GM12878 (cell line): ENCODE data around the gene GOLGA8K. TPM values are rescaled to one million over a fixed set of nuclear protein-coding genes. Genes with fewer than 3 reads are reported as not detected.
"Not testable (repeated sequence)": the region's sequence is repeated elsewhere in the genome, so short reads cannot be mapped to it uniquely, and the experiment has no call there.

Experiments
- ATAC-seq: fragments of 200-7000 bp; cut with Tn5 transposase; 3 replicates; pipeline ENCODE4 v1.9.1; 2020; ENCODE audit warnings: mild to moderate bottlenecking, moderate library complexity
- Bru-seq: library from RNA; stranded (reverse); fragments of 400-500 nt; gene quantifications from one replicate; lab custom pipeline; 2021; lab: Mats Ljungman, UMichigan
- BruChase-seq, 2 experiments: library from RNA; stranded (reverse); fragments of 400-500 nt; gene quantifications; one replicate each; lab custom pipeline; 2021; lab: Mats Ljungman, UMichigan
- BruUV-seq: library from RNA; stranded (reverse); fragments of 400-500 nt; replicated peaks from 2 replicates; lab custom pipeline; 2021; lab: Mats Ljungman, UMichigan
- CTCF ChIA-PET: fragments of 300-600 bp; sonication (Branson Sonifier 250); formaldehyde crosslinking; extraction: SDS; loops from one replicate; lab custom pipeline; 2021; ENCODE audit warnings: inconsistent platforms; lab: Yijun Ruan, JAX
- POLR2A ChIA-PET: fragments of 350-600 bp; formaldehyde crosslinking; extraction: SDS; loops from one replicate; lab custom pipeline; 2021; ENCODE audit warnings: inconsistent platforms; lab: Charles Lee
- RAD21 ChIA-PET: fragments of 300-600 bp; sonication (Branson Sonifier 250); formaldehyde crosslinking; loops from one replicate; lab custom pipeline; 2023; ENCODE audit warnings: antibody characterized with exemption; ENCODE audit not compliant: unreplicated experiment; lab: Charles Lee
- SMC1A ChIA-PET: fragments of 300-600 bp; sonication (Branson Sonifier 250); formaldehyde crosslinking; loops from one replicate; lab custom pipeline; 2023; ENCODE audit not compliant: unreplicated experiment, uncharacterized antibody; lab: Charles Lee
- DNase-seq: peaks from one replicate; pipeline ENCODE4 v3.0.0-alpha.2; 2011; ENCODE audit warnings: low read depth, low spot score
- FAIRE-seq: peaks from 3 replicates; lab custom pipeline; 2011; peaks lifted over from hg19 to GRCh38; lab: Jason Lieb, UNC
- H2AFZ ChIP-seq: 2 replicates; pipeline ENCODE4 v1.6.0; 2011; ENCODE audit warnings: low read depth, low read length, control low read depth; ENCODE audit not compliant: control insufficient read depth
- H3K27ac ChIP-seq: 2 replicates; pipeline ENCODE4 v1.5.1; 2011; ENCODE audit warnings: control low read depth; ENCODE audit not compliant: control insufficient read depth, insufficient read depth
- H3K27me3 ChIP-seq, 2 experiments: replicated peaks in 1 of 2; 2 replicates each; pipeline versions ENCODE4 v1.6.0 to v1.6.1; 2011; ENCODE audit warnings: low read length in 1 of 2; ENCODE audit not compliant: control insufficient read depth in 2 of 2, insufficient read depth in 2 of 2
- H3K36me3 ChIP-seq, 2 experiments: 2 replicates each; pipeline ENCODE4 v1.5.1; 2011; ENCODE audit warnings: low read length in 1 of 2; ENCODE audit not compliant: control insufficient read depth in 2 of 2, insufficient read depth in 2 of 2
- H3K4me1 ChIP-seq: 2 replicates; pipeline ENCODE4 v1.6.1; 2011; ENCODE audit warnings: mild to moderate bottlenecking, low read length, moderate library complexity, mixed read lengths; ENCODE audit not compliant: control insufficient read depth, insufficient read depth
- H3K4me2 ChIP-seq: 2 replicates; pipeline ENCODE4 v1.6.0; 2011; ENCODE audit warnings: control low read depth; ENCODE audit not compliant: control insufficient read depth, insufficient read depth
- H3K4me3 ChIP-seq: fragments of 200-600 bp; sonication (generic); 2 replicates; pipeline ENCODE4 v1.5.1; 2016
- H3K79me2 ChIP-seq: 2 replicates; pipeline ENCODE4 v1.6.0; 2011; ENCODE audit warnings: low read length; ENCODE audit not compliant: control insufficient read depth, insufficient read depth
- H3K9ac ChIP-seq: 2 replicates; pipeline ENCODE4 v1.8.0; 2011; ENCODE audit warnings: low read length, control low read depth, mixed read lengths; ENCODE audit not compliant: control insufficient read depth, insufficient read depth
- H3K9me3 ChIP-seq: replicated peaks from 3 replicates; pipeline ENCODE4 v1.5.1; 2011; ENCODE audit warnings: mild to moderate bottlenecking, low read length; ENCODE audit not compliant: control insufficient read depth, insufficient read depth
- H4K20me1 ChIP-seq: 2 replicates; pipeline ENCODE4 v1.6.0; 2011; ENCODE audit not compliant: control insufficient read depth, insufficient read depth
- WGBS: methylation state at CpG from one replicate; pipeline ENCODE4 v1.1.6; 2016; ENCODE audit warnings: low lambda C conversion rate; ENCODE audit not compliant: insufficient replicate concordance, insufficient coverage; ENCODE audit errors: missing lambda C conversion rate; 5-methylcytosine and 5-hydroxymethylcytosine counted together
- in situ Hi-C: fragments of 300-500 bp; cut with MboI; formaldehyde crosslinking; loops from 9 replicates; pipeline ENCODE4 v1.14.3; 2018; ENCODE audit warnings: mixed read lengths
- intact Hi-C: fragments of 100-400 bp; cut with micrococcal nuclease; formaldehyde crosslinking; loops from one replicate; pipeline ENCODE4 v1.14.2; 2022; ENCODE audit not compliant: unreplicated experiment
- long read RNA-seq, 2 experiments: library from polyadenylated mRNA; unstranded; transcript quantifications; one replicate each; pipeline ENCODE4 v2.0.0, GENCODE V29; 2019 to 2020
- polyA minus RNA-seq, 3 experiments: library from RNA; depleted of rRNA, polyadenylated mRNA; stranded (reverse); fragments of >200 nt; gene quantifications; 2 replicates each; pipeline ENCODE4 v1.2.3, GENCODE V29; 2011
- polyA plus RNA-seq, 11 experiments: library from polyadenylated mRNA; depleted of rRNA in 4 of 11; unstranded in 6 of 11; stranded (reverse) in 5 of 11; fragments of >200 nt; fragmentation: Nextera tagmentation in 4 of 11; fragmentation: Illumina TruSeq in 1 of 11; extraction: Ambion mirVana in 4 of 11; extraction: Trizol in 1 of 11; gene quantifications; 1 replicate in 1 of 11; 2 replicates in 10 of 11; pipeline versions ENCODE4 v1.2.1 to v1.2.3, GENCODE V29; 2011 to 2016; ENCODE audit warnings: inconsistent platforms in 2 of 11, missing spikeins in 2 of 11, low read depth in 1 of 11
- total RNA-seq, 4 experiments: library from RNA; depleted of rRNA in 3 of 4; stranded (reverse); fragments of >200 nt in 3 of 4; fragmentation: Illumina TruSeq in 1 of 4; extraction: Trizol in 1 of 4; gene quantifications; 2 replicates each; pipeline versions ENCODE4 v1.2.1 to v1.2.3, GENCODE V29; 2013 to 2021

Gene GOLGA8K, protein sequence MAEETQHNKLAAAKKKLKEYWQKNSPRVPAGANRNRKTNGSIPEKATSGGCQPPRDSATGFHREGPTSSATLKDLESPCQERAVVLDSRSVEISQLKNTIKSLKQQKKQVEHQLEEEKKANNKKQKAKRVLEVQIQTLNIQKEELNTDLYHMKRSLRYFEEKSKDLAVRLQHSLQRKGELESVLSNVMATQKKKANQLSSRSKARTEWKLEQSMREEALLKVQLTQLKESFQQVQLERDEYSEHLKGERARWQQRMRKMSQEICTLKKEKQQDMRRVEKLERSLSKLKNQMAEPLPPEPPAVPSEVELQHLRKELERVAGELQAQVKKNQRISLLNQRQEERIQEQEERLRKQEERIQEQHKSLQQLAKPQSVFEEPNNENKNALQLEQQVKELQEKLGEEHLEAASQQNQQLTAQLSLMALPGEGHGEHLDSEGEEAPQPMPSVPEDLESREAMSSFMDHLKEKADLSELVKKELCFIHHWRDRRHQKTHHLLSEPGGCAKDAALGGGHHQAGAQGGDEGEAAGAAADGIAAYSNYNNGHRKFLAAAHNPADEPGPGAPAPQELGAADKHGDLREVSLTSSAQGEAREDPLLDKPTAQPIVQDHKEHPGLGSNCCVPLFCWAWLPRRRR
- 0.29 and 0.49 TPM in 2 replicates for total RNA-seq (2013; cell fraction: nucleolus; rRNA removed)
- total RNA-seq (2014; rRNA removed) = not detected in 2 replicates
- not detected in 2 replicates for total RNA-seq (2014; rRNA removed; fragmentation: Illumina TruSeq; extraction: Trizol)
- total RNA-seq (2021) = not detected in 2 replicates
- polyA plus RNA-seq (2011; ENCODE audit: low read depth) = not detected
- 0.14 TPM in 1 of 2 replicates, not detected in the other for polyA plus RNA-seq (2011; rRNA removed)
- polyA plus RNA-seq (2011; cell fraction: cytosol; rRNA removed) = not detected in 2 replicates
- 0.49 and 0.70 TPM in 2 replicates for polyA plus RNA-seq (2011; cell fraction: nucleus; rRNA removed)
- 0.13 TPM in 1 of 2 replicates, not detected in the other for polyA plus RNA-seq (2012)
- polyA plus RNA-seq (2014; fragmentation: Illumina TruSeq; extraction: Trizol) = not detected in 2 replicates
- polyA plus RNA-seq (2014; fragmentation: Nextera tagmentation; extraction: Ambion mirVana) = not detected
- 0.15 TPM in 1 of 2 replicates, not detected in the other for polyA plus RNA-seq (2014; rRNA removed)
- polyA plus RNA-seq (2016; fragmentation: Nextera tagmentation; extraction: Ambion mirVana) = not detected
- polyA minus RNA-seq (2011; rRNA and poly(A)+ RNA removed) = 0.26 and 0.44 TPM in 2 replicates
- polyA minus RNA-seq (2011; cell fraction: cytosol; rRNA and poly(A)+ RNA removed) = not detected in 2 replicates
- 0.24 TPM in 1 of 2 replicates, not detected in the other for polyA minus RNA-seq (2011; cell fraction: nucleus; rRNA and poly(A)+ RNA removed)
- not detected for Bru-seq, nascent RNA
- percentile 1 among the genes with signal in this experiment for BruChase-seq, experiment 1, labeled RNA remaining after a 6-hour chase
- percentile 9 among the genes with signal in this experiment for BruChase-seq, experiment 2, labeled RNA remaining after a 2-hour chase
- long read RNA-seq, experiment 1 = 0 reads
- long read RNA-seq, experiment 2 = 0 reads

DNA sequence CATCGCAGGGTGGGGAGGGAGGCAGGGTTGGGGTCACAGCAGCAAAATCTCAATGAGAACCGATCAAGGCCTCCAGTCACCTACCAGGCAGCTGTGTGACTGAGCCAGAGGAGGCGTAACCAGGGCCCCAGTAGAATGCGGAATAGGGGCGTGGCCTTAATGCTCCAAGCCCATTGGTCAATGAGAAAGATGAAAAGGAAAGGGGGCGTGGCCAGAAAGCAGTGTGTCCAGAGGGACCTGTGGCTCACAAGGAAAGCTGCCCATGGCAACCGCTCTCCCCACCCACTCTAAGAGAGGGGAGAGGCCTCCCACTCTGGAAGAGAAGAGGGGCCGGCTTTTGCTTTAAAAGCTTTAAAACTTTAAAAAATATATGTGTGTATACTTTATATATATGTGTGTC, at the start of gene GOLGA8K:
GOLGA8K (minus strand) TSS at position 101 of the 400 bp plus-strand sequence; CDS start at position 3, 98 bp downstream.
- not testable (repeated sequence) for ATAC-seq

DNA sequence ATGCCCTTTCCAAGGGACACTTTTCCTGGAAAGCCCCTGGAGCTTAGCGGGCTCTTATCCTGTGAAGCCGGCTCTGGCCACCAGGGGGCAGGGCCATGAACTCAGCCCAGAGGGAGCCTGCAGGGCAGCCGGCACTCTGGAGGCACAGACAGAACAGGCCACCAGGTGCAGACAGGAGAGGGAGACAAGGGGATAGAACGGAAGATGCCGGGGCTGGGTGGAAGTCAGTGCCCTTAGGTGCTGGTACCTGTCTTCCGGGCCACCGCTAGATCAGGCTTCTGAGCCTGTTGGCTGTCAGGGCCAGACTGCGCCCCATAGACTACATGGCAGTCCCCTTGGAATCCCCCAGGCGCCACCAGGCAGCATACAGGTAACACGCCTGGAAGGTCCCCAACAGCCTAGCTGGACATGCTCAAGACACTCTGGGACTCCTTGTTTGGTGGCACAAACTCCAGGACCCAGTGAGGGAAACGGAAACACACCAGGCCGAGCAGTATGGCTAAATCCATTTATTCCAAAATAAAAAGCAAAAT, 37.4 kb upstream of the GOLGA8K start:
- CTCF ChIA-PET, H3K4me1 ChIP-seq, H3K27ac ChIP-seq, H2AFZ ChIP-seq, H3K4me2 ChIP-seq, H3K9ac ChIP-seq, DNase-seq, H4K20me1 ChIP-seq, H3K36me3 ChIP-seq, in situ Hi-C loops, H3K4me3 ChIP-seq, RAD21 ChIA-PET, SMC1A ChIA-PET, BruUV-seq, FAIRE-seq, POLR2A ChIA-PET, H3K79me2 ChIP-seq, intact Hi-C loops, H3K27me3 ChIP-seq, H3K9me3 ChIP-seq: not testable (repeated sequence)
- WGBS = no CpG with 5 or more reads among the region's 12 CpGs
- ATAC-seq = peak; percentile 66

More for the DNA sequence above, at the start of gene GOLGA8K:
- H4K20me1 ChIP-seq, H3K4me3 ChIP-seq, H3K9me3 ChIP-seq, DNase-seq, H3K4me1 ChIP-seq, BruUV-seq, H3K9ac ChIP-seq, H3K36me3 ChIP-seq, POLR2A ChIA-PET, CTCF ChIA-PET, H2AFZ ChIP-seq, FAIRE-seq, SMC1A ChIA-PET, in situ Hi-C loops, H3K4me2 ChIP-seq, H3K27me3 ChIP-seq, H3K79me2 ChIP-seq, RAD21 ChIA-PET, intact Hi-C loops, H3K27ac ChIP-seq: not testable (repeated sequence)
- WGBS = no CpG with 5 or more reads among the region's 8 CpGs

DNA sequence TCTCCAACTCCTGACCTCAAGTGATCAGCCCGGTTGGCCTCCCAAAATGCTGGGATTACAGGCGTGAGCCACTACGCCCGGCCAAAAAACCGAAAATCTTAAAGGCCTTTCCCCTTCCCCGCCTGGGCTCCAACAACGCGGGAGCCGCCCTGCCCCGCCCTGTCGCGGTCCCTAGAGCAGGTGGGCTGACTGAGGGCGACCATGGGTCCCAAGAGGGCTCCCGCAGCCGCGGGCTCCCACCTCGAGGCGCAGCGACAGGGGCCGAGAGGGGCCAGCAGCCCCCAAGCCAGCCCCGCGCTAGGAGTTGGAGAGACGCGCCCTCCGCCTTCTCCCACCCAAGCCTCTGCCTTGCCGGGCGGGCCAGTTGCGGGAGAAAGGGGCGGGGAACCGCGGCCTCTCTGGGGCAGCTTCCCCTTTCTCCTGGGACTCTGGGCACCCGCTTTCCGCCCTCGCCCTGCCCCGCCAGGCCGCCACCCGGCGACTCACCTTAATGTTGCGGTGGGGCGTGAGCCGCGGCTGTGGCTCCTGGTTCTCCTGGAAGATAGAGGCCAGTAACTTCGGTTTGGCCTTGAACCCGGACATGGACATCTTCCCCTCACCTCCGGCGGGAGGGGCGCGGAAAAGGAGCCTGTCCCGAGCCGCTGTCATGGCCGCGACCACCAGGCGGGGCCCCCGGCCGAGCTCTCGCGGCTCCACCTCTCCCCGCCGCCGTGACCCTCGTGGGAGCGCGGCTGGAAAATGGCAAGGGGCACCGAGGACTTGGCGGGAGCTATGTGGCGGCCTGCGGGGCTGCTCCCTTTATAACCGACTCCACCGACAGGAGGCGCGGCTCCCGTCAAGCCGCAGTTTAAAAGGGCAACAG, 31.2 kb upstream of the GOLGA8K start:
- H3K36me3 ChIP-seq, H3K4me1 ChIP-seq, H3K27ac ChIP-seq, intact Hi-C loops, H3K4me2 ChIP-seq, CTCF ChIA-PET, H4K20me1 ChIP-seq, H3K4me3 ChIP-seq, H3K9me3 ChIP-seq, H3K9ac ChIP-seq, FAIRE-seq, H3K79me2 ChIP-seq, in situ Hi-C loops, RAD21 ChIA-PET, BruUV-seq, SMC1A ChIA-PET, H3K27me3 ChIP-seq, DNase-seq, POLR2A ChIA-PET, H2AFZ ChIP-seq: not testable (repeated sequence)
- ATAC-seq = peak; percentile 90
- no CpG with 5 or more reads among the region's 73 CpGs for WGBS
